Fibroblast of peridontal ligament (primary cell): ENCODE measurements around the gene YIPF2.
A peak's percentile ranks its signal among the peaks of the same experiment; 100 is the strongest.
"Not testable (repeated sequence)": the region's sequence is repeated elsewhere in the genome, so short reads cannot be mapped to it uniquely, and the experiment has no call there.

Experiments used
- DNase-seq: peaks from one replicate; pipeline ENCODE4 v3.0.0-alpha.2; 2010; ENCODE audit errors: extremely low read depth

YIPF2 gene

GRCh38 chr19:10911579-10912363 is 16.7 kb downstream of the YIPF2 start:
- no peak for DNase-seq

GRCh38 chr19:10908380-10908960 is 20.0 kb downstream of the YIPF2 start:
- no peak for DNase-seq

GRCh38 chr19:10907925-10908324 is 20.5 kb downstream of the YIPF2 start:
- no peak for DNase-seq

- no peak for DNase-seq
Measured at GRCh38 chr19:10899151-10899653, 29.2 kb downstream of the YIPF2 start.

GRCh38 chr19:10898633-10899032 is 29.8 kb downstream of the YIPF2 start:
- DNase-seq, result no peak

GRCh38 chr19:10896851-10897526 is 31.4 kb downstream of the YIPF2 start:
- DNase-seq, result peak; percentile 28

- DNase-seq, result no peak
Measured at GRCh38 chr19:10895920-10896319, 32.5 kb downstream of the YIPF2 start.

- DNase-seq, result no peak
Measured at GRCh38 chr19:10895363-10895762, 33.1 kb downstream of the YIPF2 start.

- DNase-seq, result no peak
Measured at GRCh38 chr19:10894911-10895213, 33.6 kb downstream of the YIPF2 start.

GRCh38 chr19:10892256-10892655 is 36.2 kb downstream of the YIPF2 start:
- DNase-seq, result no peak

GRCh38 chr19:10891405-10892086 is 36.9 kb downstream of the YIPF2 start:
- DNase-seq, result no peak

- no peak for DNase-seq
Measured at GRCh38 chr19:10889880-10890279, 38.6 kb downstream of the YIPF2 start.

- no peak for DNase-seq
Measured at GRCh38 chr19:10888421-10888866, 40.0 kb downstream of the YIPF2 start.

- DNase-seq, result no peak
Measured at GRCh38 chr19:10887616-10888367, 40.6 kb downstream of the YIPF2 start.

- no peak for DNase-seq
Measured at GRCh38 chr19:10885201-10886169, 43.0 kb downstream of the YIPF2 start.

- peak; percentile 69 for DNase-seq
Measured at GRCh38 chr19:10884274-10884673, 44.2 kb downstream of the YIPF2 start.

- no peak for DNase-seq
Measured at GRCh38 chr19:10882108-10882457, 46.4 kb downstream of the YIPF2 start.

- no peak for DNase-seq
Measured at GRCh38 chr19:10881403-10882107, 46.9 kb downstream of the YIPF2 start.

GRCh38 chr19:10878253-10878652 is 50.2 kb downstream of the YIPF2 start:
- DNase-seq, result peak; percentile 52

- not testable (repeated sequence) for DNase-seq
Measured at GRCh38 chr19:10877608-10878007, 50.8 kb downstream of the YIPF2 start.
